OCI-LY1 (cell line): ENCODE measurements around the gene TMEM236.
"Not testable (repeated sequence)": the region's sequence is repeated elsewhere in the genome, so short reads cannot be mapped to it uniquely, and the experiment has no call there.

Experiments
- H2AFZ ChIP-seq: fragments of 200-600 bp; sonication (generic), shearing (Covaris generic); 2 replicates; pipeline ENCODE4 v1.6.0; 2014; ENCODE audit warnings: antibody characterized with exemption, mild to moderate bottlenecking, low read length
- H3F3A ChIP-seq: fragments of 200-600 bp; sonication (generic), shearing (Covaris generic); 2 replicates; pipeline ENCODE4 v1.6.0; 2014; ENCODE audit warnings: mild to moderate bottlenecking, antibody characterized with exemption, low read length, moderate library complexity; ENCODE audit not compliant: insufficient read depth
- H3K27ac ChIP-seq: fragments of 200-600 bp; sonication (generic); 2 replicates; pipeline ENCODE4 v1.5.1; 2014; ENCODE audit warnings: low read length, mixed run types, mild to moderate bottlenecking, low read depth; ENCODE audit not compliant: poor library complexity, severe bottlenecking
- H3K27me3 ChIP-seq: fragments of 200-600 bp; sonication (generic); 2 replicates; pipeline ENCODE4 v1.6.0; 2014; ENCODE audit warnings: antibody characterized with exemption, mild to moderate bottlenecking, low read length, moderate library complexity; ENCODE audit not compliant: insufficient read depth
- H3K36me3 ChIP-seq: fragments of 200-600 bp; sonication (generic); 2 replicates; pipeline ENCODE4 v1.6.1; 2014; ENCODE audit warnings: mild to moderate bottlenecking, antibody characterized with exemption, low read length, moderate library complexity, mixed read lengths; ENCODE audit not compliant: insufficient read depth
- H3K4me1 ChIP-seq: fragments of 200-600 bp; sonication (generic); 2 replicates; pipeline ENCODE4 v1.5.1; 2014; ENCODE audit warnings: mild to moderate bottlenecking, low read length, moderate library complexity; ENCODE audit not compliant: insufficient read depth, severe bottlenecking
- H3K4me2 ChIP-seq: fragments of 200-600 bp; sonication (generic), shearing (Covaris generic); 2 replicates; pipeline ENCODE4 v1.6.1; 2014; ENCODE audit warnings: low read length
- H3K4me3 ChIP-seq: fragments of 200-600 bp; sonication (generic); 2 replicates; pipeline ENCODE4 v1.5.1; 2014; ENCODE audit warnings: low read length, low read depth, mild to moderate bottlenecking, mixed read lengths; ENCODE audit not compliant: poor library complexity, severe bottlenecking
- H3K79me2 ChIP-seq: fragments of 200-600 bp; shearing (Covaris generic); 2 replicates; pipeline ENCODE4 v1.6.1; 2016; ENCODE audit warnings: mixed run types, low read length, mixed read lengths; ENCODE audit not compliant: insufficient read depth
- H3K9ac ChIP-seq: fragments of 200-600 bp; sonication (generic), shearing (Covaris generic); 2 replicates; pipeline ENCODE4 v1.6.1; 2014; ENCODE audit warnings: mild to moderate bottlenecking, low read length, mixed read lengths
- H3K9me2 ChIP-seq: fragments of 200-600 bp; sonication (generic), shearing (Covaris generic); 2 replicates; pipeline ENCODE4 v1.6.1; 2014; ENCODE audit warnings: low read depth, mild to moderate bottlenecking, low read length, mixed read lengths
- H3K9me3 ChIP-seq: fragments of 200-600 bp; shearing (Covaris generic); 2 replicates; pipeline ENCODE4 v1.6.1; 2014; ENCODE audit warnings: low read length, mixed read lengths
- H4K20me1 ChIP-seq: fragments of 200-600 bp; sonication (generic), shearing (Covaris generic); 2 replicates; pipeline ENCODE4 v1.6.0; 2016; ENCODE audit warnings: mild to moderate bottlenecking, low read length; ENCODE audit not compliant: insufficient read depth
- CTCF ChIP-seq: fragments of 200-600 bp; sonication (generic), shearing (Covaris generic); IDR thresholded peaks from 2 replicates; pipeline ENCODE4 v1.5.1; 2017; ENCODE audit warnings: mild to moderate bottlenecking, antibody characterized with exemption, low read length, moderate library complexity, mixed read lengths
- EZH2 ChIP-seq: fragments of 200-600 bp; sonication (generic), shearing (Covaris generic); IDR thresholded peaks from 2 replicates; pipeline ENCODE4 v1.8.0; 2017; ENCODE audit warnings: borderline replicate concordance, mixed run types, mild to moderate bottlenecking, antibody characterized with exemption, low read length, moderate library complexity, mixed read lengths

The TMEM236 gene

GRCh38 chr10:17712717-17713471 is 39.1 kb upstream of the TMEM236 start:
- Histone ChIP-seq H3K4me1 (no peaks in the 10 kb centered on the region), H4K20me1 (no peaks in the 10 kb centered on the region), H3K4me2 (no peak overlapping the region), H3K27me3 (no peaks in the 10 kb centered on the region), H3K79me2 (no peaks in the 10 kb centered on the region), H3K9ac (no peak overlapping the region), H3F3A (no peaks in the 10 kb centered on the region), H3K27ac (no peak overlapping the region), H2AFZ (no peak overlapping the region), H3K36me3 (peaks cover 50% of the 10 kb centered on the region), H3K4me3 (no peak overlapping the region), H3K9me2 (no peaks in the 10 kb centered on the region), H3K9me3 (no peaks in the 10 kb centered on the region)
- TF ChIP-seq CTCF, result no peak
- no peak for TF ChIP-seq EZH2

- Histone ChIP-seq H3K9me3 (no peaks in the 10 kb centered on the region), H3K4me1 (no peaks in the 10 kb centered on the region), H3F3A (no peaks in the 10 kb centered on the region), H3K9me2 (no peaks in the 10 kb centered on the region), H3K27ac (no peak overlapping the region), H3K9ac (no peak overlapping the region), H3K4me2 (no peak overlapping the region), H4K20me1 (no peaks in the 10 kb centered on the region), H2AFZ (no peak overlapping the region), H3K27me3 (no peaks in the 10 kb centered on the region), H3K36me3 (peaks cover 47% of the 10 kb centered on the region), H3K79me2 (no peaks in the 10 kb centered on the region), H3K4me3 (no peak overlapping the region)
- TF ChIP-seq CTCF (no peak), EZH2 (no peak)
These were observed 38.2 kb upstream of the TMEM236 start for GRCh38 chr10:17713758-17714157.

- Histone ChIP-seq H3F3A (no peaks in the 10 kb centered on the region), H3K36me3 (peaks cover 38% of the 10 kb centered on the region), H3K9me2 (no peaks in the 10 kb centered on the region), H3K79me2 (no peaks in the 10 kb centered on the region), H3K27ac (no peak overlapping the region), H3K27me3 (no peaks in the 10 kb centered on the region), H3K9ac (no peak overlapping the region), H3K9me3 (no peaks in the 10 kb centered on the region), H3K4me2 (no peak overlapping the region), H3K4me1 (no peaks in the 10 kb centered on the region), H2AFZ (no peak overlapping the region), H4K20me1 (no peaks in the 10 kb centered on the region), H3K4me3 (no peak overlapping the region)
- TF ChIP-seq EZH2 (no peak), CTCF (no peak)
These were observed 35.8 kb upstream of the TMEM236 start for GRCh38 chr10:17716161-17716560.

DNA sequence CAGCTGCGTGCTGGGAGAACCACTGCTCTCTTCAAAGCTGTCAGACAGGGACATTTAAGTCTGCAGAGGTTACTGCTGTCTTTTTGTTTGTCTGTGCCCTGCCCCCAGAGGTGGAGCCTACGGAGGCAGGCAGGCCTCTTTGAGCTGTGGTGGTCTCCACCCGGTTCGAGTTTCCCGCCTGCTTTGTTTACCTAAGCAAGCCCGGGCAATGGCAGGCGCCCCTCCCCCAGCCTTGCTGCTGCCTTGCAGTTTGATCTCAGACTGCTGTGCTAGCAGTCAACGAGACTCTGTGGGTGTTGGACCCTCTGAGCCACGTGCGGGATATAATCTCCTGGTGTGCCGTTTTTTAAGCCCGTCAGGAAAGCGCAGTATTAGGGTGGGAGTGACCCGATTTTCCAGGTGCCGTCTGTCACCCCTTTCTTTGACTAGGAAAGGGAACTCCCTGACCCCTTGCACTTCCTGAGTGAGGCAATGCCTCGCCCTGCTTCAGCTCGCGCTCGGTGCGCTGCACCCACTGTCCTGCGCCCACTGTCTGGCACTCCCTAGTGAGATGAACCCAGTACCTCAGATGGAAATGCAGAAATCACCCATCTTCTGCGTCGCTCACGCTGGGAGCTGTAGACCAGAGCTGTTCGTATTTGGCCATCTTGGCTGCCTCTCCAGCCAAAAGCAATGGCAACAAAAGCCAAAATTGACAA is 29.5 kb upstream of the TMEM236 start:
- not testable (repeated sequence) for H3K9ac ChIP-seq, H3K4me2 ChIP-seq, H3K4me3 ChIP-seq, H3K27ac ChIP-seq, H3K4me1 ChIP-seq, H2AFZ ChIP-seq, H3K9me2 ChIP-seq, H4K20me1 ChIP-seq, H3K36me3 ChIP-seq, H3F3A ChIP-seq, H3K9me3 ChIP-seq, H3K27me3 ChIP-seq, H3K79me2 ChIP-seq
